Endothelial cell of umbilical vein (primary cell): ENCODE measurements around the gene TNRC6C. TPM values are rescaled to one million over a fixed set of nuclear protein-coding genes. Genes with fewer than 3 reads are reported as not detected.

Experiments used
- BruUV-seq: library from RNA; stranded (reverse); fragments of 400-500 nt; replicated peaks from 2 replicates; lab custom pipeline; 2021; lab: Mats Ljungman, UMichigan
- CTCF ChIA-PET: fragments of 300-600, 350-600 bp; sonication (Branson Sonifier 250); formaldehyde crosslinking; loops from one replicate; lab custom pipeline; 2021; ENCODE audit warnings: antibody characterized with exemption, inconsistent platforms; lab: Charles Lee
- POLR2A ChIA-PET: fragments of 300-600, 350-600 bp; sonication (Branson Sonifier 250); formaldehyde crosslinking; loops from one replicate; lab custom pipeline; 2021; ENCODE audit warnings: antibody characterized with exemption, inconsistent platforms; lab: Charles Lee
- DNase-seq: peaks from one replicate; pipeline ENCODE4 v3.0.0-alpha.2; 2011; ENCODE audit warnings: low read depth, low spot score
- FAIRE-seq: peaks from 2 replicates; lab custom pipeline; 2011; peaks lifted over from hg19 to GRCh38; lab: Jason Lieb, UNC
- H2AFZ ChIP-seq: 2 replicates; pipeline ENCODE4 v1.6.0; 2012; ENCODE audit warnings: low read depth, low read length, control low read depth, inconsistent platforms
- H3K27ac ChIP-seq: 2 replicates; pipeline ENCODE4 v1.5.1; 2011; ENCODE audit warnings: low read depth, mild to moderate bottlenecking, control low read depth, low read length, moderate library complexity; ENCODE audit not compliant: insufficient read depth
- H3K27me3 ChIP-seq, 2 experiments: 2 replicates each; pipeline versions ENCODE4 v1.6.0 to v1.6.1; 2011; ENCODE audit warnings: low read length in 2 of 2, mixed read lengths in 1 of 2; ENCODE audit not compliant: control insufficient read depth in 2 of 2, insufficient read depth in 2 of 2
- H3K36me3 ChIP-seq, 2 experiments: 2 replicates in 1 of 2; 3 replicates in 1 of 2; pipeline ENCODE4 v1.5.1; 2011; ENCODE audit warnings: low read length in 2 of 2, mild to moderate bottlenecking in 1 of 2, moderate library complexity in 1 of 2; ENCODE audit not compliant: control insufficient read depth in 2 of 2, insufficient read depth in 2 of 2; ENCODE audit errors: extremely low read depth in 1 of 2
- H3K4me1 ChIP-seq: 3 replicates; pipeline ENCODE4 v1.5.1; 2011; ENCODE audit warnings: mild to moderate bottlenecking, low read length; ENCODE audit not compliant: control insufficient read depth, insufficient read depth; ENCODE audit errors: extremely low read depth
- H3K4me2 ChIP-seq: 2 replicates; pipeline ENCODE4 v1.6.1; 2011; ENCODE audit warnings: low read length, control low read depth, mixed read lengths; ENCODE audit not compliant: insufficient read depth
- H3K4me3 ChIP-seq, 3 experiments: fragments of 200-600 bp in 1 of 3; sonication (generic), shearing (Covaris generic) in 1 of 3; replicated peaks in 1 of 3; 2 replicates each; pipeline ENCODE4 v1.5.1; 2011 to 2016; ENCODE audit warnings: control low read depth in 3 of 3, low read length in 3 of 3, mild to moderate bottlenecking in 2 of 3, inconsistent platforms in 1 of 3, low read depth in 1 of 3, moderate library complexity in 1 of 3; ENCODE audit not compliant: insufficient read depth in 1 of 3
- H3K79me2 ChIP-seq: 2 replicates; pipeline ENCODE4 v1.6.0; 2012; ENCODE audit warnings: low read length, inconsistent platforms; ENCODE audit not compliant: control insufficient read depth, insufficient read depth
- H3K9ac ChIP-seq: replicated peaks from 2 replicates; pipeline ENCODE3; 2011; ENCODE audit warnings: low read length, control low read depth; ENCODE audit not compliant: insufficient read depth; ENCODE audit errors: extremely low read depth
- H3K9me1 ChIP-seq: replicated peaks from 3 replicates; pipeline ENCODE4 v1.6.0; 2011; ENCODE audit warnings: mild to moderate bottlenecking, low read length; ENCODE audit not compliant: control insufficient read depth, insufficient read depth; ENCODE audit errors: extremely low read depth
- H3K9me3 ChIP-seq: replicated peaks from 2 replicates; pipeline ENCODE4 v1.5.1; 2012; ENCODE audit warnings: low read length, inconsistent platforms; ENCODE audit not compliant: control insufficient read depth, insufficient read depth
- H4K20me1 ChIP-seq: replicated peaks from 2 replicates; pipeline ENCODE3; 2011; ENCODE audit warnings: mild to moderate bottlenecking, low read length; ENCODE audit not compliant: control insufficient read depth, insufficient read depth; ENCODE audit errors: extremely low read depth
- POLR2A ChIP-seq: IDR thresholded peaks from 2 replicates; pipeline ENCODE4 v1.6.1; 2012; ENCODE audit warnings: low read depth, mild to moderate bottlenecking, control low read depth, low read length
- dilution Hi-C: fragments of 300-500 bp; cut with MboI; formaldehyde crosslinking; loops from one replicate; pipeline ENCODE4 v1.15.0; 2019; ENCODE audit warnings: low sequenced_read_pairs; ENCODE audit not compliant: extremely low pct_ligation_motif_present
- intact Hi-C: fragments of 100-400 bp; cut with micrococcal nuclease; formaldehyde crosslinking; loops from one replicate; pipeline ENCODE4 v1.10.0; 2022
- polyA plus RNA-seq, 4 experiments: library from polyadenylated mRNA; depleted of rRNA in 3 of 4; stranded (reverse) in 3 of 4; unstranded in 1 of 4; fragments of >200 nt; gene quantifications; 2 replicates each; pipeline versions ENCODE4 v1.2.1 to v1.2.3, GENCODE V29; 2011 to 2012; ENCODE audit warnings: missing spikeins in 1 of 4
- total RNA-seq: library from RNA; stranded (reverse); gene quantifications from 2 replicates; pipeline ENCODE4 v1.2.3, GENCODE V29; 2021
- TF ChIP-seq, protein P1 (sequence below), 2 donors: IDR thresholded peaks; 1 replicate in 1 of 2; 2 replicates in 1 of 2; pipeline ENCODE4 v1.5.1; 2011; ENCODE audit warnings: low read length in 2 of 2, mild to moderate bottlenecking in 2 of 2, moderate library complexity in 2 of 2, control low read depth in 1 of 2, inconsistent platforms in 1 of 2, low read depth in 1 of 2; ENCODE audit not compliant: insufficient read depth in 1 of 2; ENCODE audit errors: extremely low read depth in 1 of 2

TNRC6C gene
- total and polyA plus RNA-seq, 2 donors (not counting 3 experiments of a cell fraction or from before 2014, with no cell fraction given) = 2.1 to 17.5 TPM

DNA sequence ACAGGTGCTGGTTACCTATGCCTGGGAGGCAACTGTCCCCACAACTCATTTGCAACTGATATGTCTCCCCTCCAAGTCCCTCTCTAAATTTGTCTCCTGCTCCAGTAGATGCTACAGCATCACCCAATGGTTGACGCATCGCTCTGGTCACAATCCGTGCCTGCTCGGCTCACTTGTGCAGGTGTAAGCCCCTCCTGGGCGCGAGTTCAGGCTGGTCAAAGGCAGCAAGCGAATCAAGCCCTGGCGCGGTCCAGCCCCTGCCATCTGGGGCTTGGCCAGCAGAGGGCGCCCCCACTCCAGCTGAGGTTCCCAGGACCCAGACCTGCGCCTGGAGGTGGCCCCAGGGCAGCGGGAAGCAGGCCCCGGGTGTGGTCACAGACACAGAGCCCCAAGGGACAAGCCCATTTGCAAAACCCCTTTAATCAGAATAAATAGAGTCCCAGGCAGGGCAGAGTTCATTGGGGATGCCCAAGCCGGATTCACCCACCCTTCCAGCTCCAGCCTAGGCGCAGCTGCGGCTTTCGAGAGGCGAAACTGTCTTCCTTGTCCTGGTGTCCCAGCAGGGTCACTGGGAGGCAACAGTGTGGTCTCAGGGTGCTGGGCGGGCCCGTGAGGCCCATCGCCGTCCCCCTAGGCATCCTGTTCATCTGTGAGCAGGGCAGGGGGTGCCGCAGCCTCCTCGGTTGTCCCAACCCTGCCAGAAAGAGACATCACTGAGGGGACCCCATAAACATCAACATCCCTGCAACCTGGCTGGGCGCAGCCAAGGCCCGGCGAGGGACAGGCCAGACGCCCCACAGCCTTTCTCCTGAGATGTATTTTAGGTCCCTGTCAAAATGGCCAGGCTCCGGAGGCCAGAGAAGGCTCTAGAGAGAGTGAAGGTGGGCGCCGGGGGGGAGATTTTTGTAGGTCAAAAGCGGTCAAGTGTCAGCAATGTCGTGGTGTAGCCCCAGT lies 154.3 kb downstream of the TNRC6C start:
- Histone ChIP-seq H4K20me1 (no peaks in the 10 kb centered on the region), H3K36me3 (peaks cover 0 to 6% of the 10 kb centered on the region in 2 experiments), H3K9me3 (no peaks in the 10 kb centered on the region), H3K27me3 (no peaks in the 10 kb centered on the region), H2AFZ (no peak overlapping the region), H3K27ac (no peak overlapping the region), H3K4me2 (no peak overlapping the region), H3K9me1 (no peaks in the 10 kb centered on the region), H3K4me3 (no peak overlapping the region), H3K79me2 (no peaks in the 10 kb centered on the region), H3K9ac (no peak overlapping the region), H3K4me1 (no peaks in the 10 kb centered on the region)
- FAIRE-seq (peak; percentile 68), DNase-seq (peak; percentile 51)
- ChIA-PET CTCF (interaction anchor here (0.6 to 3.2 kb wide), 13 partner anchors 9 to 309 kb away, joined by 3 to 55 read pairs (median 6); partner anchors contain the start of gene TMC6), POLR2A (interaction anchor here (0.6 kb wide), 1 partner anchor 36 kb away, joined by 6 read pairs; no protein-coding TSS in a partner anchor)
- intact Hi-C loops (loop anchor here (1.0 kb wide), 3 partner anchors 22 to 139 kb away; no protein-coding TSS in a partner anchor), dilution Hi-C loops (no loop called here)
- BruUV-seq = no TSS peak
- TF ChIP-seq, protein P1, sequence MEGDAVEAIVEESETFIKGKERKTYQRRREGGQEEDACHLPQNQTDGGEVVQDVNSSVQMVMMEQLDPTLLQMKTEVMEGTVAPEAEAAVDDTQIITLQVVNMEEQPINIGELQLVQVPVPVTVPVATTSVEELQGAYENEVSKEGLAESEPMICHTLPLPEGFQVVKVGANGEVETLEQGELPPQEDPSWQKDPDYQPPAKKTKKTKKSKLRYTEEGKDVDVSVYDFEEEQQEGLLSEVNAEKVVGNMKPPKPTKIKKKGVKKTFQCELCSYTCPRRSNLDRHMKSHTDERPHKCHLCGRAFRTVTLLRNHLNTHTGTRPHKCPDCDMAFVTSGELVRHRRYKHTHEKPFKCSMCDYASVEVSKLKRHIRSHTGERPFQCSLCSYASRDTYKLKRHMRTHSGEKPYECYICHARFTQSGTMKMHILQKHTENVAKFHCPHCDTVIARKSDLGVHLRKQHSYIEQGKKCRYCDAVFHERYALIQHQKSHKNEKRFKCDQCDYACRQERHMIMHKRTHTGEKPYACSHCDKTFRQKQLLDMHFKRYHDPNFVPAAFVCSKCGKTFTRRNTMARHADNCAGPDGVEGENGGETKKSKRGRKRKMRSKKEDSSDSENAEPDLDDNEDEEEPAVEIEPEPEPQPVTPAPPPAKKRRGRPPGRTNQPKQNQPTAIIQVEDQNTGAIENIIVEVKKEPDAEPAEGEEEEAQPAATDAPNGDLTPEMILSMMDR (IDR thresholded peaks at IDR 0.05; ENCODE audit: extremely low read depth in 1 of 2, insufficient read depth in 1 of 2, low read depth in 1 of 2, low read length in 2 of 2) = peak; percentile 98 to 99
- TF ChIP-seq POLR2A = no peak
